Brain microvascular endothelial cell (primary cell): ENCODE measurements around the gene MRI1.

Experiments used
- DNase-seq: peaks from one replicate; pipeline ENCODE4 v3.0.0-alpha.2; 2020
- H3K27ac ChIP-seq: fragments of 250-450 bp; sonication (Bioruptor Pico); 2 replicates; pipeline ENCODE4 v1.5.1; 2020; ENCODE audit warnings: mild to moderate bottlenecking, moderate library complexity
- H3K27me3 ChIP-seq: fragments of 250-450 bp; sonication (Bioruptor Pico); replicated peaks from 2 replicates; pipeline ENCODE4 v1.5.1; 2020; ENCODE audit warnings: mild to moderate bottlenecking
- H3K36me3 ChIP-seq: fragments of 250-450 bp; sonication (Bioruptor Pico); replicated peaks from 2 replicates; pipeline ENCODE4 v1.5.1; 2020; ENCODE audit warnings: mild to moderate bottlenecking
- H3K4me3 ChIP-seq: 2 replicates; pipeline ENCODE4 v1.5.1; 2011; ENCODE audit warnings: low read depth, mild to moderate bottlenecking, control low read depth, low read length, moderate library complexity
- CTCF ChIP-seq: IDR thresholded peaks from 2 replicates; pipeline ENCODE4 v1.5.1; 2011; ENCODE audit warnings: low read depth, mild to moderate bottlenecking, moderate library complexity, low read length, control low read depth, inconsistent platforms; ENCODE audit errors: missing control alignments
- in situ Hi-C: cut with HindIII; loops from 2 replicates; pipeline ENCODE4 v1.10.0; 2017; ENCODE audit warnings: low sequenced_read_pairs, low pct_ligation_motif_present

Gene MRI1

GRCh38 chr19:13817615-13818371 lies 53.5 kb downstream of the MRI1 start:
- Histone ChIP-seq H3K27me3 (no peaks in the 10 kb centered on the region), H3K4me3 (no peak overlapping the region), H3K27ac (no peak overlapping the region), H3K36me3 (peaks cover 44% of the 10 kb centered on the region)
- no peak for DNase-seq
- in situ Hi-C loops = no loop called here
- TF ChIP-seq CTCF = no peak

GRCh38 chr19:13819238-13819637 lies 54.9 kb downstream of the MRI1 start:
- TF ChIP-seq CTCF = no peak
- in situ Hi-C loops = no loop called here

GRCh38 chr19:13821292-13821691 lies 57.0 kb downstream of the MRI1 start:
- no peaks in the 10 kb centered on the region for H3K27me3 ChIP-seq
- H3K27ac ChIP-seq = no peak overlapping the region
- TF ChIP-seq CTCF = no peak
- in situ Hi-C loops = no loop called here
- peaks cover 47% of the 10 kb centered on the region for H3K36me3 ChIP-seq
- DNase-seq = no peak
- H3K4me3 ChIP-seq = no peak overlapping the region

More at GRCh38 chr19:13819238-13819637, 54.9 kb downstream of the MRI1 start:
- H3K27me3 ChIP-seq = no peaks in the 10 kb centered on the region
- DNase-seq = no peak
- H3K36me3 ChIP-seq = peaks cover 50% of the 10 kb centered on the region
- no peak overlapping the region for H3K27ac ChIP-seq
- H3K4me3 ChIP-seq = no peak overlapping the region

- Histone ChIP-seq H3K27ac (no peak overlapping the region), H3K36me3 (peaks cover 35% of the 10 kb centered on the region), H3K27me3 (no peaks in the 10 kb centered on the region), H3K4me3 (no peak overlapping the region)
- in situ Hi-C loops = no loop called here
- no peak for DNase-seq
- no peak for TF ChIP-seq CTCF
Observed at GRCh38 chr19:13823256-13823655, 58.9 kb downstream of the MRI1 start.
